IPS DF 4.7 (cell line): Measurements from ENCODE around the gene C1orf35.

ENCODE experiments used
- DNase-seq: peaks from one replicate; pipeline ENCODE4 v3.0.0-alpha.2; 2013; ENCODE audit warnings: low spot score; ENCODE audit errors: extremely low read depth

Gene C1orf35

DNA sequence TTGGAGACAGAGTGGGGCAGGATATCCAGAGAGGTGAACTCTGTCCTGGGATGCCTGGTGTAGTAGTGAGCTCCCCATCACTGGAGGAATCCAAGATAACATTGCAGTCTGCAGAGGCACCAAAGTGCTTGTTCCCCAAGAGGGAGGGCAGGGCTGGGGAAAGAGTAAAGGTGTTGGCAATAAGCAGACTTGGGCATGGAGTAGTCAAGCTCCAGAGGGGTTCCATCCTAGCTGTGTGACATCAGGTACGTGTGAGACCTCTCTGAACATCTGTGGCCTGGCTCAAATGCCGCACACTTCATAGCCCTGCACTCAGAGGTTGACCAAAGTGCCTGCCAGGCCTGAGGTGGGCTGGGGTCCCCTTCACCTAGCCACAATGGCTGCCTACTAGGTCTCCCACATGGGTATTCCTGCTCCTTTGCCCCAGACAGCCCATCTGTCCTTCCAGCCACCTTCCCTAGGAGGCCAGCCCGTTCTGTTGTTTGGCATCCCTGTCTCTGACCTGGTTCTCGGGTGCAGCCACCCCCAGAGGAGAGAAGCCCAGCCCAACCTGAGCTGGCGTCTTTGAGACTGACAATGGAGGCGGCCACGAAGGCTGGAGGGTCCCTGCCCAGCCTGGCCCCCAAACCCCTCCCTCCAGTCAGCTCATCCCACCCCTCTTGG lies 23.4 kb downstream of the C1orf35 start:
- no peak for DNase-seq

- no peak for DNase-seq
Measured at GRCh38 chr1:228079013-228079412, 24.1 kb downstream of the C1orf35 start.

DNA sequence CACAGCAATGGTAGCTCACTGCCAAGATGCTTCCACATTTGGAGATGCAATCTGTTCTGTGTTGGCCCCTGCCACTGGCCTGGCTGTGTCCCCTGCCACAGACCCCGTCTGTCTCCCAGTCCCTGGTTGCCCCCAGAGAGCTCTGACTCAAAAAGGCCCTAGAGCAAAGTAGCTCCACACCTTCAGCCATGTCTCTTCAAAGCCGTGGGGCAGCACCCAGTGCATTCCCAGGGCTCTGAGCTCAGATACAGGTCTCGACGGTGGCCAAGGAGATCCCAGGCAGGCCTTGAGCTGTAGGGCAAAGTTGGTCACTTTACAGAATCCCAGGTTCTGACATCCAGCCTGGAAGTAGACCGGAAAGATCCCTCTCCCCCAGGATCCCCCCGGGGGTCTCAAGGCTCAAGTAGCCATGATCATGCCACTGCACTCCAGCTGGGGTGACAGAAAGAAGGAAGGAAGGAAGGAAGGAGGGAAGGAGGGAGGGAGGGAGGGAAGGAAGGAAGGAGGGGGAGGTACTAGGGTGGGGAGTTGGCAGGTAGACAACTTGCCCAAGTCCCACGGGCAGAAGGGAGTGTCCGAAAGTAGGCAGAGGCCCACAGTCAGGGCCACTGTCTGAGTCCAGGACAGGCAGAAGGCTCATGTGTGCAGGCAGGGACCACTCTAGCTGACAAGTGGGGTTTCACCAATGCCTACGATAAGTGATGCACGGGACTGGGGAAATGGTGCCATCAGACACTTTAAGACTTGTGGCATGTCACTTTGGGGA lies 25.4 kb downstream of the C1orf35 start:
- DNase-seq: no peak

DNA sequence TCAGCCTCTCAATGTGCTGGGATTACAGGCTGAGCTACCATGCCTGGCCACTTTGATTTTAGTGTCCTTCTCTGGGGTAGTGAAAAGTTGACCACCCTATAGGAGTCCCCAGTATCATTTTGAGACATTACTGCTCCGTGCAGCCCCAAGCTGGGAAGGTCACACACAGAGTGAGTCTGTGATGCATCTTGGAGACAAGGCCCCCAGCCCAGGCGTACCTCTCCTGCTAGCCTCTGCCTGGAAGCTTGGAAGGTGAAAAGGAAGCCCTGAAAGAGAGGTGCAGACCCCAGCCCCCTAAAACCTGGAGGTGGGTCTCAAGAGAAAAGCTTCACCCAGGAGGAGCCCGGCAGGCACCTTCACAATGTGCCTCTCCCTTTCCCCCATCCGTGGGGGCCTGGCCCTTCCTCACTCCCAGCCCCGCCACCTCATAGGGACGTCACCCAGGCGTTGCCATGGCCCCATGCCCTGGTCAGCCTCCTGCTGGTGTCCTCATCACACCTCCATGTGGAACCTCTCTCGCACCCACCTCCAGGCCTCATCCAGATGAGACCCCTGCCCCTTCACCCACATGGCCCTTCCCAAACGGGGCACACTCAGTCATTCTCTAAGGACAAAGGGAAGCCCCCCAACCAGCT lies 26.2 kb downstream of the C1orf35 start:
- DNase-seq: no peak

DNA sequence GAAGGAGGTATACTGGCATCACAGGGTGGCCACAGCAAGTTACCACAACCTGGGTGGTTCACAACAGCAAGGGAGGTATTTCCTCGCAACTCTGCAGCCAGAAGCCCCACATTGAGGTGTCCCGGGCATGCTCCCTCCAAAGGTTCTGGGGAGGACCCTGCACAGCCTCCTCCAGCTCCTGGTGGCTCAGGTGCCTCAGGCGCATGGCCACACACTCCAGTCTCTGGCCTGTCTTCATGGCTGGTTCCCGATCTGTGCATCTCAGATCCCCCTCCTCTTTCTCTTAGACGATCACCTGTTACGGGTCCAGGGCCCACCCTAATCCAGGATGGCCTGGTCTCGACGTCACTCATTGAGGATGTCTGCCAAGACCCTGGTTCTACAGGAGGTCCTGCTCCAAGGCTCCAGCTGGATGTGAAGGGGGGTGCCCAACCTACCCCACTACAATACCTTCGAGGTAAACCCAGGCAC lies 27.3 kb downstream of the C1orf35 start:
- no peak for DNase-seq

GRCh38 chr1:228074954-228075730 lies 28.0 kb downstream of the C1orf35 start:
- DNase-seq: no peak

- no peak for DNase-seq
Measured at GRCh38 chr1:228073857-228074545, 29.1 kb downstream of the C1orf35 start.

GRCh38 chr1:228073061-228073856 lies 29.9 kb downstream of the C1orf35 start:
- no peak for DNase-seq

- DNase-seq: no peak
Measured at GRCh38 chr1:228072658-228073043, 30.5 kb downstream of the C1orf35 start.

DNA sequence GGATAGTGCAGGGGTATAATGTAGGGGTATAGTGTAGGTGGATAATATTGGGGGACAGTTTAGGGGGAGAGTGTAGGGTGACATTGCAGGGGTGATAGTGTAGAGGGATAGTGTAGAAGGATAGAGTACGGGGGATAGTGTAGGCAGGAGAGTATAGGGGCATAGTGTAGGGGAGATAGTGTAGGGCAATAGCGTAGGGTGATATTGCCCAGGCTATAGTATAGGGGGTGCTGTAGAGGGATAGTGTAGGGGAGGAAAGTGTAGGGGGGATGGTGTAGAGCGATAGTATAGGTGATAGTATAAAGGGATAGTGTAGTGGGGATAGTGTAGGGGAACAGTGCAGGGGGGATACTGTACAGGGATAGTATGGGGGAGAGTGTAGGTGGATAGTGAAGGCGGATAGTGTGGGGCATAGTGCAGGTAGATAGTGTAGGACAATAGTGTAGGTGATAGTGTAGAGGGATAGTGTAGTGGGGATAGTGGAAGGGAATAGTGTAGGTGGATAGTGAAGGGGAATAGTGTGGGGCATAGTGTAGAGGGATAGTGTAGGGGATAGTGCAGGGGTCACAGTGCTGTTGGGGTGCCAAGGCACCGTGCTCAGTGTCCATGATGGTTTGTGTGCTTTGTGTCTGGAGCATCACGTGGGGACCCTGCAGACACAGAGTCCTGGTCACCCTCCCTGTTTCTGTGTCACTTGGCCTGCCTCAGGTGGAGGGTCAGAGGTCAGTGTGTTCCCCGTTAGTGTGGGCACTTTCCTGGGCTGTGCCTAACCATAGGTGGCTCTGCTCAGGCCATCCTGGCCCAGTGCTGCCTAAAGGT lies 31.1 kb downstream of the C1orf35 start:
- no peak for DNase-seq

DNA sequence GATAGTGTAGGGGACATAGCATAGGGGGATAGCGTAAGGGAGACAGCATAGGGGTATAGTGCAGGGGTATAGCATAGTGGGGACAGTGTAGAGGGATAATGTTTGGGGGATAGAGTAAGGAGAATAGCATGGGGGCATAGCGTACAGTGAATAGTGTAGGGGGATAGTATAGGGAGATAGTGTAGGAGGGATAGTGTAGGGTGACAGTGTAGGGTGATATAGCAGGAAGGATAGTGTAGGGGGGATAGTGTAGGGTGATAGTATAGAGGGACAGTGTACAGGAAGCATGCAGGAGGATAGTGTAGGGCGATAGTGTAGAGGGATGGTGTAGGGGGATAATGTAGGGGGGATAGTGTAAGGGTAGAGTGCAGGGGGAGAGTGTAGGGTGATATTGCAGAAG lies 32.3 kb downstream of the C1orf35 start:
- DNase-seq: no peak

- no peak for DNase-seq
Measured at GRCh38 chr1:228070173-228070572, 33.0 kb downstream of the C1orf35 start.

- no peak for DNase-seq
Measured at GRCh38 chr1:228068359-228068758, 34.8 kb downstream of the C1orf35 start.

DNA sequence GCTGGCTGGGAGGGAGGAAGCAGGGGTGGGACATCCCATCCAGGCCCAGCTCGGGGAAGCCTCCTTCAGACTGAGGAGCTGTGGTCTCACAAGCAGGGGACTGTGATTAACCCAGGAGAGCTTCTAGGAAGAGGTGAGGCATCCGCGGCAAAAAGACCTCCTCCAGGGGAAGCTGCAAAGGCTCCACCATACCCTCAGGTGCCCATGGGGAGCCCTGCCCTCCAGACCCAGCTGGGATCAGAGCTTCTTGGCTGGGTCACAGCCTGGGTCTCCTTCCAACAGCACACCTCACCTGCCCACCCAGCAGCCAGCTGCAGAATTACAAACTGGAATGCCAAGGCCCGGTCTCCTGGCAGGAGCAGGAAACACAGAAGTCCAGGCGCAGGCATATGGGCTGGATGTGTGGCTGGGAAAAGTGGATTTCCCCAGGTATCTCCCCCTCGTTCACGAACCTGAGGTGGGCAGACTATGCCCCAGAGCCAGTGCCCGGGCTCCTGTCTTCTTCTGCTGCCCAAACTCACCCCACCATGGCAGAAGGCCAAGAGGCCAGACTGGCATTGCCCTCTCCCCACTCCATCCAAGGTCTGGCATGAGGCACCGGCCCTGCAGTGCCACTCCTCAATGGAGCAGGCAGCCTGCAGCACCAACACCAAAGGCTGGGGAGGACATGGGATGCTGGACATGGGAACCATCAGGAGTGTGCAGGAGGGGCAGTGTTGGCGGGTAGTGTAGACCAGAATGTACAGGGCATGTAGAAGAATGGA lies 36.1 kb downstream of the C1orf35 start:
- DNase-seq: no peak

- DNase-seq: no peak
Measured at GRCh38 chr1:228066416-228066815, 36.7 kb downstream of the C1orf35 start.

DNA sequence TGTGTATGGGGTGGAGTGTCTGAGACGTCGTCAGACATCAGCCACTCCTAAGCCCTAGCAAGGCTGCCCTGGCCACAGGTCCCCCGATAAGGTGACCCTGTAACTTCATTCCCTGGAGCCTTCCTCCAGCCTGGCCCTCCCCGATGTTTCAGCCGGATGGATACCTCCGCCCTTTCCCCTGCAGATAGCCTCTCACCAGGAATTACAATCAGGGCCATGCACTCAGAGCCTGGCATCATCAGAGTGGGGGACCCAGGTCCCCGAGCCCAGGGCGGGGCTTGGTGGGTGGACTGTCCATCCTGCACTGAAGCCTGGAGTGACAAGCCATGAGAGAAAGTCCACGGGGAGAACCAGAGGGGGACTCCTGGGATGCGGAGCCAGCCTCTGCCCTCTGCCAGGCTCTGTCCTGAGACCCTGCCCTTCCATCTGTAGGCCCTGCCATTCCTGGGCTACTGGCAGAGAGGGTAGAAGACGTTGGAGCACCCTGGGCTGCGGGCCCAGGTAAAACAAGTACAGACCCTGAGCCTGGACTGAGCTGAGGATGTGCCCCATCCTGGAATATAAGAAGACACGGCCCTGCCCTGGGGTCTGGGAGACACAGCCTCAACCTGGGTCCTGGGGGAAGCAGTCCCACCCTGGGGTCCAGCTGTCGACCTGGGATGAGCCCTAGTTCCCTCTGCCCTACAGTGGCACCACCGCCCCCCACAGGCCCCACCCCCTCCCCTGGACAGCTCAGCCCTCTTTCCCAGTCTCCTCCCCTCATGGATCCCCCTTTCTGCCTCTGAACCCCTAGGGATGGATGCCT lies 37.4 kb downstream of the C1orf35 start:
- DNase-seq: no peak

GRCh38 chr1:228064741-228065542 lies 38.2 kb downstream of the C1orf35 start:
- no peak for DNase-seq
